HEK293 (cell line): ENCODE data around the gene POU2AF1.

Source experiments
- CTCF ChIA-PET: fragments of 350-600 bp; formaldehyde crosslinking; extraction: SDS; loops from one replicate; lab custom pipeline; 2021; ENCODE audit warnings: antibody characterized with exemption; lab: Yijun Ruan, JAX
- POLR2A ChIA-PET: fragments of 300-600 bp; formaldehyde crosslinking; extraction: SDS; loops from one replicate; lab custom pipeline; 2020; ENCODE audit warnings: antibody characterized with exemption, inconsistent platforms; lab: Yijun Ruan, JAX
- H3K27ac ChIP-seq: fragments of 200-500 bp; sonication (Bioruptor generic); 2 replicates; pipeline ENCODE4 v1.5.1; 2014; ENCODE audit warnings: low read depth, low read length, control low read depth, inconsistent platforms; ENCODE audit errors: extremely low read depth
- H3K36me3 ChIP-seq, 2 experiments: fragments of 200-500 bp in 1 of 2; sonication (Bioruptor generic) in 1 of 2; 1 replicate in 1 of 2; 2 replicates in 1 of 2; pipeline ENCODE4 v1.5.1; 2014 to 2017; ENCODE audit warnings: inconsistent platforms in 2 of 2, low read length in 2 of 2; ENCODE audit not compliant: control insufficient read depth in 2 of 2, insufficient read depth in 1 of 2
- H3K4me1 ChIP-seq: fragments of 200-500 bp; sonication (Bioruptor generic); 2 replicates; pipeline ENCODE4 v1.5.1; 2014; ENCODE audit warnings: mild to moderate bottlenecking, low read length, inconsistent platforms; ENCODE audit not compliant: control insufficient read depth, insufficient read depth
- H3K4me3 ChIP-seq: 2 replicates; pipeline ENCODE4 v1.5.1; 2011; ENCODE audit warnings: low read depth, mild to moderate bottlenecking, control low read depth, low read length, moderate library complexity
- H3K9me3 ChIP-seq: fragments of 200-500 bp; sonication (Bioruptor generic); 2 replicates; pipeline ENCODE4 v1.5.1; 2014; ENCODE audit warnings: low read depth, low read length, inconsistent platforms; ENCODE audit not compliant: control insufficient read depth, insufficient read depth
- ELK4 ChIP-seq: IDR thresholded peaks from 2 replicates; pipeline ENCODE4 v1.6.1; 2011; ENCODE audit warnings: mild to moderate bottlenecking, low read depth, low read length, borderline replicate concordance
- FEZF1 ChIP-seq: fragments of 450-650 bp; formaldehyde crosslinking; IDR thresholded peaks from 2 replicates; pipeline ENCODE4 v1.5.1; 2016; ENCODE audit warnings: missing biosample characterization, missing genetic modification characterization
- KLF10 ChIP-seq: fragments of 450-650 bp; IDR thresholded peaks from 2 replicates; pipeline ENCODE4 v1.5.1; 2018; ENCODE audit warnings: missing biosample characterization, mild to moderate bottlenecking, missing genetic modification characterization
- KLF17 ChIP-seq: fragments of 450-650 bp; formaldehyde crosslinking; IDR thresholded peaks from 2 replicates; pipeline ENCODE4 v1.5.1; 2016; ENCODE audit warnings: missing biosample characterization, missing genetic modification characterization
- KLF9 ChIP-seq: fragments of 450-650 bp; formaldehyde crosslinking; IDR thresholded peaks from 2 replicates; pipeline ENCODE4 v1.5.1; 2016; ENCODE audit warnings: missing biosample characterization, missing genetic modification characterization, low read depth
- PATZ1 ChIP-seq: fragments of 450-650 bp; formaldehyde crosslinking; IDR thresholded peaks from 2 replicates; pipeline ENCODE4 v1.5.1; 2016; ENCODE audit warnings: missing biosample characterization, missing genetic modification characterization
- PRDM1 ChIP-seq: fragments of 450-650 bp; formaldehyde crosslinking; IDR thresholded peaks from 2 replicates; pipeline ENCODE4; 2016; ENCODE audit warnings: missing biosample characterization, missing genetic modification characterization
- TCF7L2 ChIP-seq: IDR thresholded peaks from 2 replicates; pipeline ENCODE4 v1.6.1; 2011; ENCODE audit warnings: low read depth, mild to moderate bottlenecking, inconsistent platforms, low read length, moderate library complexity, borderline replicate concordance
- ZBTB17 ChIP-seq: fragments of 450-650 bp; formaldehyde crosslinking; IDR thresholded peaks from 2 replicates; pipeline ENCODE4 v1.5.1; 2016; ENCODE audit warnings: missing biosample characterization, missing genetic modification characterization
- ZBTB44 ChIP-seq: fragments of 450-650 bp; IDR thresholded peaks from 2 replicates; pipeline ENCODE4 v1.5.1; 2018; ENCODE audit warnings: missing biosample characterization, mild to moderate bottlenecking, missing genetic modification characterization
- ZEB2 ChIP-seq: fragments of 450-650 bp; formaldehyde crosslinking; IDR thresholded peaks from 2 replicates; pipeline ENCODE4 v1.5.1; 2016; ENCODE audit warnings: missing biosample characterization, missing genetic modification characterization
- ZNF114 ChIP-seq: fragments of 450-650 bp; formaldehyde crosslinking; IDR thresholded peaks from 2 replicates; pipeline ENCODE4 v1.5.0; 2017; ENCODE audit warnings: missing biosample characterization, missing genetic modification characterization
- ZNF133 ChIP-seq: fragments of 450-650 bp; formaldehyde crosslinking; IDR thresholded peaks from 2 replicates; pipeline ENCODE4 v1.5.1; 2016; ENCODE audit warnings: missing biosample characterization, missing genetic modification characterization
- ZNF140 ChIP-seq: fragments of 450-650 bp; formaldehyde crosslinking; IDR thresholded peaks from 2 replicates; pipeline ENCODE4 v1.5.1; 2016; ENCODE audit warnings: missing biosample characterization, missing genetic modification characterization
- ZNF311 ChIP-seq: fragments of 450-650 bp; formaldehyde crosslinking; IDR thresholded peaks from 2 replicates; pipeline ENCODE4 v1.5.1; 2017; ENCODE audit warnings: missing biosample characterization, missing genetic modification characterization, borderline replicate concordance
- ZNF544 ChIP-seq: fragments of 450-650 bp; formaldehyde crosslinking; IDR thresholded peaks from 2 replicates; pipeline ENCODE4 v1.5.0; 2017; ENCODE audit warnings: missing biosample characterization, missing genetic modification characterization
- ZNF596 ChIP-seq: fragments of 450-650 bp; IDR thresholded peaks from 2 replicates; pipeline ENCODE4 v1.5.0; 2018; ENCODE audit warnings: missing biosample characterization, mild to moderate bottlenecking, missing genetic modification characterization, moderate library complexity
- ZNF660 ChIP-seq: fragments of 450-650 bp; IDR thresholded peaks from 2 replicates; pipeline ENCODE4 v1.5.1; 2018; ENCODE audit warnings: missing biosample characterization, mild to moderate bottlenecking, missing genetic modification characterization
- ZNF747 ChIP-seq: fragments of 450-650 bp; formaldehyde crosslinking; IDR thresholded peaks from 2 replicates; pipeline ENCODE4 v1.5.1; 2016; ENCODE audit warnings: missing biosample characterization, missing genetic modification characterization
- ZSCAN30 ChIP-seq: fragments of 450-650 bp; IDR thresholded peaks from 2 replicates; pipeline ENCODE4 v1.5.1; 2018; ENCODE audit warnings: missing biosample characterization, mild to moderate bottlenecking, missing genetic modification characterization, moderate library complexity

POU2AF1 gene

GRCh38 chr11:111310088-111310487 is 69.0 kb downstream of the POU2AF1 start (continued):
- no peak for TF ChIP-seq KLF9 (tag by site-specific recombination)
- TF ChIP-seq ZSCAN30 (tag by site-specific recombination), result no peak
- TF ChIP-seq ZEB2, result 0 out of 2 replicates have a peak, but pooled peaks have one; percentile 29
- TF ChIP-seq ZNF133, result no peak
- TF ChIP-seq KLF10 (tag by site-specific recombination), result no peak
- no peak for TF ChIP-seq ZNF747 (tag by site-specific recombination)
- no peak for TF ChIP-seq ZNF544
- TF ChIP-seq ZBTB17 (tag by site-specific recombination), result 0 out of 2 replicates have a peak, but pooled peaks have one; percentile 20
- no peak for TF ChIP-seq PRDM1

GRCh38 chr11:111309215-111309915 is 69.7 kb downstream of the POU2AF1 start:
- TF ChIP-seq TCF7L2 (no peak), KLF17 (tag by site-specific recombination) (no peak), ZBTB44 (tag by site-specific recombination) (no peak), FEZF1 (tag by site-specific recombination) (no peak), ZNF660 (tag by site-specific recombination) (no peak), ZNF140 (tag by site-specific recombination) (no peak), ZNF596 (tag by site-specific recombination) (no peak), ZNF311 (tag by site-specific recombination) (no peak), ZNF114 (tag by site-specific recombination) (no peak), PATZ1 (tag by site-specific recombination) (no peak), ELK4 (no peak)
- Histone ChIP-seq H3K27ac (no peak overlapping the region), H3K36me3 (no peaks in the 10 kb centered on the region), H3K9me3 (no peaks in the 10 kb centered on the region), H3K4me3 (no peak overlapping the region), H3K4me1 (no peaks in the 10 kb centered on the region)
- POLR2A ChIA-PET, result no interaction called here
- CTCF ChIA-PET, result interaction anchor here (0.6 to 0.7 kb wide), 2 partner anchors 26 to 1670 kb away, joined by 3 read pairs; no protein-coding TSS in a partner anchor
